Measurements from ENCODE around the gene PPA2.

The PPA2 gene

DNA sequence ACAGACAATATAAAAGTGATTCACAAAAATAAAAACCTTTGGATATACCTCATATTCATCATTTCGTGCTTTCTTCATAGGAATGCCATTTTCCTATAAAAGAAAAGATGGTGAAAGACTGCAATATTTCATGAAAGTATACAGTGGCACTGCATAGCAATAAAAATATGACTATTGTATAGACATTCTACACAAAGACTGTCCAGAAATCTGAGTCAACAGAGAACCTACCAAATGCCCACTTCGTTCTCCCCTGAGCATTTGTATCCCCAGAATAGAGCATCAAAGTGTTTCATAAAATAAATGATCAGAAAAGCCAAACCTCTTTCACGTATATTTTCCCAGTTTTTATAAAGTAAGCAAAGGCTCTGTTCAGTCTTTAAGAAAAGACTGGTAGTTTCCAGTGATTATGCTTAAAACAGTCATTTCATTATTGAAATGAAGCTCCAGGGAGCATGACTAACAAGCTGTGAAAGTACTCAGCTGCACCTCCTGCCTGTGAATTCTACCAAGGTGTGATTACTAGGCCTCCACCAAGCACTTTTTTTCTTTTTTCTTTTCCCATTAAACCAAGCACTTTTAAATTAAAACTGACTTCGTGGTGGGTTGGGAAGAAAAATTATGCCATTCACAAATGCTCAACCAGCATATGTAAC, 20.2 kb downstream of the PPA2 start:
- Histone ChIP-seq H3K36me3 (ENCODE audit: control insufficient read depth in 2 of 2, insufficient read depth in 1 of 2, low read length in 2 of 2) (peaks cover 0 to 25% of the 10 kb centered on the region in 2 experiments; a peak in 1 of 3 replicates), H3K4me3 (ENCODE audit: low read depth, low read length) (no peak overlapping the region), H3K4me1 (ENCODE audit: control insufficient read depth, insufficient read depth, low read length) (no peaks in the 10 kb centered on the region), H3K9me3 (ENCODE audit: control insufficient read depth, insufficient read depth, low read depth, low read length) (no peaks in the 10 kb centered on the region), H3K27ac (ENCODE audit: extremely low read depth, low read depth, low read length) (no peak overlapping the region)
- TF ChIP-seq YY2 (tag by site-specific recombination; IDR thresholded peaks at IDR 0.05) (no peak), KLF10 (tag by site-specific recombination; IDR thresholded peaks at IDR 0.05) (no peak)
- CTCF ChIA-PET: no interaction called here
- POLR2A ChIA-PET: no interaction called here

DNA sequence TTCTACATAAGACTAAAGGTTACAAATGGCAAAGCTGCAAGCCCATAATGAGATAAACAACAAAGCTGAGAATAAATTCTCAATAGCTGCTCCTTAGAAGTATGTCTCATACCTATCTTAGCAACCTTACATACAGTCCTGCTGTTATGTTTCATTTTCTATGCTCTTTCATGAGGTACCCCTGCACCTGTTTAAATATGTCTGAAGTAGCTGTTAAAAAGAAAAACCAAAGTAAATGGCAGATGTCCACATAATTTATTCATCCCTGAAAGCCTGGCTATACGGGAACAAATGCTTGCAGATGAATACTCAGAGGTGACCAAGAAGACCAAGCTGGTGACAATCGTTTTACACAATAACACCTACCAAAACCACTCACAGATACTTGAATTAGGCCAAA, 22.5 kb downstream of the PPA2 start:
- Histone ChIP-seq H3K4me3 (ENCODE audit: low read depth, low read length) (no peak overlapping the region), H3K9me3 (ENCODE audit: control insufficient read depth, insufficient read depth, low read depth, low read length) (no peaks in the 10 kb centered on the region), H3K4me1 (ENCODE audit: control insufficient read depth, insufficient read depth, low read length) (no peaks in the 10 kb centered on the region), H3K27ac (ENCODE audit: extremely low read depth, low read depth, low read length) (no peak overlapping the region), H3K36me3 (ENCODE audit: control insufficient read depth in 2 of 2, insufficient read depth in 1 of 2, low read length in 2 of 2) (peaks cover 8 to 31% of the 10 kb centered on the region in 2 experiments)
- TF ChIP-seq ZBTB20 (tag by site-specific recombination; IDR thresholded peaks at IDR 0.05): no peak
- no peak for TF ChIP-seq KLF9 (tag by site-specific recombination; IDR thresholded peaks at IDR 0.05; ENCODE audit: low read depth)
- TF ChIP-seq ZNF76 (tag by site-specific recombination; IDR thresholded peaks at IDR 0.05; ENCODE audit: borderline replicate concordance, low read depth): no peak
- TF ChIP-seq ZNF837 (tag by site-specific recombination; IDR thresholded peaks at IDR 0.05): no peak
- TF ChIP-seq ZNF10 (tag by site-specific recombination; IDR thresholded peaks at IDR 0.05): no peak
- TF ChIP-seq SCRT2 (tag by site-specific recombination; IDR thresholded peaks at IDR 0.05): no peak
- TF ChIP-seq IKZF3 (tag by site-specific recombination; IDR thresholded peaks at IDR 0.05): no peak
- no peak for TF ChIP-seq ZNF426 (tag by site-specific recombination; IDR thresholded peaks at IDR 0.05)
- TF ChIP-seq MZF1 (tag by site-specific recombination; IDR thresholded peaks at IDR 0.05; ENCODE audit: borderline replicate concordance): no peak
- TF ChIP-seq ZNF354C (tag by site-specific recombination; IDR thresholded peaks at IDR 0.05; ENCODE audit: borderline replicate concordance, low read depth): no peak
- TF ChIP-seq ZNF558 (tag by site-specific recombination; IDR thresholded peaks at IDR 0.05): no peak
- no peak for TF ChIP-seq ZNF366 (tag by site-specific recombination; conservative IDR thresholded peaks at IDR 0.05)
- ChIA-PET CTCF (no interaction called here), POLR2A (no interaction called here)

DNA sequence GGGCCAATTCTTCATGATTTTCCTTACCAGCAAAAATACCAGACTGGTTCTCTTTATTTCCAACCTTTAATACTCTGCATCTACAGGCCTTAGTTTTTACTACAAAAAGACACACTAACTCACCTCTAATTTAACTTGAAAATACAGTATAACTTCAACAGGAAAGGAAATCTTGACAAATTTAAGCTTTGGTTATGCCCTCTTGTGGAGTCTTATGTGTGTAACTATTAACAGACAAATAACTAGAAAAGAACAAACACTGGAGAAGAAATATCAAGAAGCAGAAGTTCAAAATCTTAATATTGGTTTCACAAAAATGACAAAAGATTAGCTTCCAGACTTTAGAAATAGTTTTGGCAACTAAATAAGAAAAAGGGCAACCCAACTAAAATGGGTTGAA, 33.0 kb downstream of the PPA2 start:
- TF ChIP-seq ZNF132 (tag by site-specific recombination; IDR thresholded peaks at IDR 0.05; ENCODE audit: borderline replicate concordance): no peak
- no peak for TF ChIP-seq OVOL3 (tag by site-specific recombination; IDR thresholded peaks at IDR 0.05)
- no peak for TF ChIP-seq SP7 (tag by site-specific recombination; IDR thresholded peaks at IDR 0.05)
- TF ChIP-seq ZNF514 (tag by site-specific recombination; IDR thresholded peaks at IDR 0.05): no peak
- TF ChIP-seq ZNF624 (tag by site-specific recombination; IDR thresholded peaks at IDR 0.05): no peak
- TF ChIP-seq ZNF23 (tag by site-specific recombination; IDR thresholded peaks at IDR 0.05; ENCODE audit: borderline replicate concordance): no peak
- Histone ChIP-seq H3K27ac (ENCODE audit: extremely low read depth, low read depth, low read length) (no peak overlapping the region), H3K36me3 (ENCODE audit: control insufficient read depth in 2 of 2, insufficient read depth in 1 of 2, low read length in 2 of 2) (peaks cover 0 to 31% of the 10 kb centered on the region in 2 experiments; a peak in 1 of 3 replicates), H3K9me3 (ENCODE audit: control insufficient read depth, insufficient read depth, low read depth, low read length) (no peaks in the 10 kb centered on the region), H3K4me1 (ENCODE audit: control insufficient read depth, insufficient read depth, low read length) (no peaks in the 10 kb centered on the region), H3K4me3 (ENCODE audit: low read depth, low read length) (no peak overlapping the region)
- ChIA-PET POLR2A (no interaction called here), CTCF (no interaction called here)

DNA sequence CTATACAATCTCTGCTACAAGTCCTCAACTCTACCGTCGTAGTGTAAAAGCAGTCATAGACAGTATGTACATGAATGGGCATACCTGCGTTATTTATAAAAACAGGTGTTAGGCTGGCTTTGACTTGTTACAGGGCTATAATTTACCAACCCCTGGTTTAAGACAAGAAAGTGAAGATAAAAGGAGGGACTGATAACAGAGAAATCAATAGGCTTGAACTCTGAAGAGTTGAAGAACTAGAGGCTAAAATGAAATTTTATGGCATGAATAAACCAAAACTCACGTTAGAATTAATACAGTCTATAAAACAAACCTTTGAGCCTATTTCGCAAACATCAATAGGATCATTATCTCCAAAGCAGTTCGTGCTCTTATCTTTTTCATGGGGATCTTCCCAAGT, 36.2 kb downstream of the PPA2 start:
- Histone ChIP-seq H3K9me3 (ENCODE audit: control insufficient read depth, insufficient read depth, low read depth, low read length) (no peaks in the 10 kb centered on the region), H3K4me1 (ENCODE audit: control insufficient read depth, insufficient read depth, low read length) (no peaks in the 10 kb centered on the region), H3K36me3 (ENCODE audit: control insufficient read depth in 2 of 2, insufficient read depth in 1 of 2, low read length in 2 of 2) (peaks cover 0 to 42% of the 10 kb centered on the region in 2 experiments; a peak in 1 of 3 replicates), H3K27ac (ENCODE audit: extremely low read depth, low read depth, low read length) (no peak overlapping the region), H3K4me3 (ENCODE audit: low read depth, low read length) (no peak overlapping the region)
- ChIA-PET CTCF (no interaction called here), POLR2A (no interaction called here)
- TF ChIP-seq ZNF658 (tag by site-specific recombination; IDR thresholded peaks at IDR 0.05) (no peak), ZNF221 (tag by site-specific recombination; IDR thresholded peaks at IDR 0.05; ENCODE audit: borderline replicate concordance) (no peak), ZNF433 (tag by site-specific recombination; IDR thresholded peaks at IDR 0.05; ENCODE audit: low read depth) (no peak), ZNF292 (tag by site-specific recombination; IDR thresholded peaks at IDR 0.05; ENCODE audit: borderline replicate concordance, low read depth) (no peak), ZNF366 (tag by site-specific recombination; conservative IDR thresholded peaks at IDR 0.05) (no peak), GLIS2 (tag by site-specific recombination; IDR thresholded peaks at IDR 0.05) (no peak), ZNF747 (tag by site-specific recombination; IDR thresholded peaks at IDR 0.05) (no peak), OSR2 (tag by site-specific recombination; IDR thresholded peaks at IDR 0.05) (no peak)
- TF ChIP-seq, protein P1, sequence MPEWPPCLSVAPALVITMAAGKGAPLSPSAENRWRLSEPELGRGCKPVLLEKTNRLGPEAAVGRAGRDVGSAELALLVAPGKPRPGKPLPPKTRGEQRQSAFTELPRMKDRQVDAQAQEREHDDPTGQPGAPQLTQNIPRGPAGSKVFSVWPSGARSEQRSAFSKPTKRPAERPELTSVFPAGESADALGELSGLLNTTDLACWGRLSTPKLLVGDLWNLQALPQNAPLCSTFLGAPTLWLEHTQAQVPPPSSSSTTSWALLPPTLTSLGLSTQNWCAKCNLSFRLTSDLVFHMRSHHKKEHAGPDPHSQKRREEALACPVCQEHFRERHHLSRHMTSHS (tag by site-specific recombination; IDR thresholded peaks at IDR 0.05): no peak
